NCI-H69 (cell line): ENCODE measurements around the gene TMPRSS11E.
"Not testable (repeated sequence)": the region's sequence is repeated elsewhere in the genome, so short reads cannot be mapped to it uniquely, and the experiment has no call there.

Source experiments
- DNase-seq: peaks from one replicate; lab custom pipeline; 2025; lab: John Stamatoyannopoulos, UW

Gene TMPRSS11E

GRCh38 chr4:68447201-68447600 lies at the start of gene TMPRSS11E:
TSS of gene TMPRSS11E (plus strand) at chr4:68447463. CDS start at chr4:68447513, 50 bp downstream.
- DNase-seq = no peak

- DNase-seq = no peak
Observed at GRCh38 chr4:68399306-68399705, 48.0 kb upstream of the TMPRSS11E start.

- no peak for DNase-seq
Observed at GRCh38 chr4:68401231-68401630, 46.0 kb upstream of the TMPRSS11E start.

- no peak for DNase-seq
Observed at GRCh38 chr4:68404153-68404552, 43.1 kb upstream of the TMPRSS11E start.

GRCh38 chr4:68405718-68406478 lies 41.4 kb upstream of the TMPRSS11E start:
- not testable (repeated sequence) for DNase-seq

GRCh38 chr4:68406479-68406859 lies 40.8 kb upstream of the TMPRSS11E start:
- no peak for DNase-seq

GRCh38 chr4:68407015-68407867 lies 40.0 kb upstream of the TMPRSS11E start:
- not testable (repeated sequence) for DNase-seq

- DNase-seq = no peak
Observed at GRCh38 chr4:68407868-68408190, 39.4 kb upstream of the TMPRSS11E start.

- DNase-seq = no peak
Observed at GRCh38 chr4:68410149-68410548, 37.1 kb upstream of the TMPRSS11E start.

GRCh38 chr4:68410643-68411042 lies 36.6 kb upstream of the TMPRSS11E start:
- DNase-seq = no peak

GRCh38 chr4:68412031-68412430 lies 35.2 kb upstream of the TMPRSS11E start:
- not testable (repeated sequence) for DNase-seq

GRCh38 chr4:68416591-68416990 lies 30.7 kb upstream of the TMPRSS11E start:
- no peak for DNase-seq

- no peak for DNase-seq
Observed at GRCh38 chr4:68426516-68426915, 20.7 kb upstream of the TMPRSS11E start.

- no peak for DNase-seq
Observed at GRCh38 chr4:68430337-68430736, 16.9 kb upstream of the TMPRSS11E start.

- DNase-seq = no peak
Observed at GRCh38 chr4:68432320-68432719, 14.9 kb upstream of the TMPRSS11E start.

- no peak for DNase-seq
Observed at GRCh38 chr4:68433582-68433981, 13.7 kb upstream of the TMPRSS11E start.

GRCh38 chr4:68434277-68434676 lies 13.0 kb upstream of the TMPRSS11E start:
- DNase-seq = no peak

GRCh38 chr4:68434836-68435235 lies 12.4 kb upstream of the TMPRSS11E start:
- DNase-seq = no peak

- DNase-seq = no peak
Observed at GRCh38 chr4:68445111-68445510, 2.2 kb upstream of the TMPRSS11E start.

- DNase-seq = no peak
Observed at GRCh38 chr4:68451246-68452211, 4.3 kb downstream of the TMPRSS11E start.

GRCh38 chr4:68460085-68460484 lies 12.8 kb downstream of the TMPRSS11E start:
- DNase-seq = no peak

GRCh38 chr4:68461790-68462189 lies 14.5 kb downstream of the TMPRSS11E start:
- no peak for DNase-seq
